Ishikawa (cell line): Measurements from ENCODE around the gene FAM200C.

Source experiments
- CEBPB ChIP-seq: IDR thresholded peaks from 2 replicates; pipeline ENCODE4 v1.6.1; 2012
- EGR1 ChIP-seq: IDR thresholded peaks from 2 replicates; pipeline ENCODE4 v1.6.1; 2012
- EP300 ChIP-seq: IDR thresholded peaks from 2 replicates; pipeline ENCODE4 v1.6.1; 2012; ENCODE audit warnings: borderline replicate concordance
- TF ChIP-seq, protein P1 (sequence below): IDR thresholded peaks from 2 replicates; pipeline ENCODE4 v1.6.1; 2012; ENCODE audit warnings: low read depth, mild to moderate bottlenecking

DNA sequence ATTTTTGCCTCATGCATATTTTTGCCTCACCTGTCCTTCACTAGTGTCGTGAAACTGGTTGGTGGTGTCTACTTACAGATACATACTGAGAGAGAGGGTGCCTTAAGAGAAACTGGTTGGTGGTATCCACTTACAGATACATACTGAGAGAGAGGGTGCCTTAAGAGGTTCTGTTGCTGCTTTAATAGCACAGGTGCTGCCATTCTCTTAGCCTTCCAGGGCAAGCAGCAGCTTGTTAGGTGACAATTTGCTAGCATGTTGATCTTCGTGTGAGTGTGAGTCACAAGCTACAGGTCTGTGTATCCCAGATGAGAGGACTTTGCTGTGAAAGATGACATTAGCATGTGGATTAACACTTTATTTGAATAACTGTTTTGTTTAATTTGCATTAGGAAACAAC lies 23.2 kb upstream of the FAM200C start:
- TF ChIP-seq EP300 (no peak), CEBPB (no peak), EGR1 (no peak)
- TF ChIP-seq, protein P1, sequence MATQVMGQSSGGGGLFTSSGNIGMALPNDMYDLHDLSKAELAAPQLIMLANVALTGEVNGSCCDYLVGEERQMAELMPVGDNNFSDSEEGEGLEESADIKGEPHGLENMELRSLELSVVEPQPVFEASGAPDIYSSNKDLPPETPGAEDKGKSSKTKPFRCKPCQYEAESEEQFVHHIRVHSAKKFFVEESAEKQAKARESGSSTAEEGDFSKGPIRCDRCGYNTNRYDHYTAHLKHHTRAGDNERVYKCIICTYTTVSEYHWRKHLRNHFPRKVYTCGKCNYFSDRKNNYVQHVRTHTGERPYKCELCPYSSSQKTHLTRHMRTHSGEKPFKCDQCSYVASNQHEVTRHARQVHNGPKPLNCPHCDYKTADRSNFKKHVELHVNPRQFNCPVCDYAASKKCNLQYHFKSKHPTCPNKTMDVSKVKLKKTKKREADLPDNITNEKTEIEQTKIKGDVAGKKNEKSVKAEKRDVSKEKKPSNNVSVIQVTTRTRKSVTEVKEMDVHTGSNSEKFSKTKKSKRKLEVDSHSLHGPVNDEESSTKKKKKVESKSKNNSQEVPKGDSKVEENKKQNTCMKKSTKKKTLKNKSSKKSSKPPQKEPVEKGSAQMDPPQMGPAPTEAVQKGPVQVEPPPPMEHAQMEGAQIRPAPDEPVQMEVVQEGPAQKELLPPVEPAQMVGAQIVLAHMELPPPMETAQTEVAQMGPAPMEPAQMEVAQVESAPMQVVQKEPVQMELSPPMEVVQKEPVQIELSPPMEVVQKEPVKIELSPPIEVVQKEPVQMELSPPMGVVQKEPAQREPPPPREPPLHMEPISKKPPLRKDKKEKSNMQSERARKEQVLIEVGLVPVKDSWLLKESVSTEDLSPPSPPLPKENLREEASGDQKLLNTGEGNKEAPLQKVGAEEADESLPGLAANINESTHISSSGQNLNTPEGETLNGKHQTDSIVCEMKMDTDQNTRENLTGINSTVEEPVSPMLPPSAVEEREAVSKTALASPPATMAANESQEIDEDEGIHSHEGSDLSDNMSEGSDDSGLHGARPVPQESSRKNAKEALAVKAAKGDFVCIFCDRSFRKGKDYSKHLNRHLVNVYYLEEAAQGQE = no peak
